GM06990 (cell line): ENCODE measurements around the gene ZBTB25.
A peak's percentile ranks its signal among the peaks of the same experiment; 100 is the strongest.

Experiments
- DNase-seq: peaks from one replicate; pipeline ENCODE4 v3.0.0-alpha.2; 2011; ENCODE audit not compliant: insufficient read length; ENCODE audit errors: extremely low read depth
- H3K27me3 ChIP-seq: replicated peaks from 2 replicates; pipeline ENCODE4 v1.6.0; 2011; ENCODE audit warnings: low read length; ENCODE audit not compliant: control insufficient read depth, insufficient read depth
- H3K36me3 ChIP-seq: 2 replicates; pipeline ENCODE4 v1.5.1; 2011; ENCODE audit warnings: low read length; ENCODE audit not compliant: control insufficient read depth, insufficient read depth
- H3K4me3 ChIP-seq: replicated peaks from 2 replicates; pipeline ENCODE4 v1.5.1; 2011; ENCODE audit warnings: low read depth, mild to moderate bottlenecking, control low read depth, low read length
- CTCF ChIP-seq: IDR thresholded peaks from 2 replicates; pipeline ENCODE4 v1.5.1; 2011; ENCODE audit warnings: low read length, control low read depth, mild to moderate bottlenecking, inconsistent platforms; ENCODE audit not compliant: insufficient read depth, poor library complexity, severe bottlenecking

The ZBTB25 gene

GRCh38 chr14:64478634-64479250 lies 24.9 kb downstream of the ZBTB25 start:
- no peak for DNase-seq
- H3K4me3 ChIP-seq: no peak overlapping the region
- TF ChIP-seq CTCF: peak; percentile 34

GRCh38 chr14:64476438-64476837 lies 27.2 kb downstream of the ZBTB25 start:
- DNase-seq: no peak
- no peak for TF ChIP-seq CTCF
- H3K4me3 ChIP-seq: no peak overlapping the region
- no peaks in the 10 kb centered on the region for H3K27me3 ChIP-seq
- H3K36me3 ChIP-seq: no peaks in the 10 kb centered on the region; the same call in 1 of the 2 replicates

More at GRCh38 chr14:64478634-64479250, 24.9 kb downstream of the ZBTB25 start:
- H3K27me3 ChIP-seq: no peaks in the 10 kb centered on the region
- no peaks in the 10 kb centered on the region; the same call in 1 of the 2 replicates for H3K36me3 ChIP-seq

GRCh38 chr14:64475585-64476273 lies 27.9 kb downstream of the ZBTB25 start:
- TF ChIP-seq CTCF: no peak
- H3K27me3 ChIP-seq: no peaks in the 10 kb centered on the region
- H3K36me3 ChIP-seq: no peaks in the 10 kb centered on the region; the same call in 1 of the 2 replicates
- DNase-seq: no peak
- no peak overlapping the region for H3K4me3 ChIP-seq

- Histone ChIP-seq H3K36me3 (no peaks in the 10 kb centered on the region), H3K4me3 (no peak overlapping the region), H3K27me3 (no peaks in the 10 kb centered on the region)
- no peak for DNase-seq
- no peak for TF ChIP-seq CTCF
Measured at GRCh38 chr14:64474698-64475097, 28.9 kb downstream of the ZBTB25 start.

DNA sequence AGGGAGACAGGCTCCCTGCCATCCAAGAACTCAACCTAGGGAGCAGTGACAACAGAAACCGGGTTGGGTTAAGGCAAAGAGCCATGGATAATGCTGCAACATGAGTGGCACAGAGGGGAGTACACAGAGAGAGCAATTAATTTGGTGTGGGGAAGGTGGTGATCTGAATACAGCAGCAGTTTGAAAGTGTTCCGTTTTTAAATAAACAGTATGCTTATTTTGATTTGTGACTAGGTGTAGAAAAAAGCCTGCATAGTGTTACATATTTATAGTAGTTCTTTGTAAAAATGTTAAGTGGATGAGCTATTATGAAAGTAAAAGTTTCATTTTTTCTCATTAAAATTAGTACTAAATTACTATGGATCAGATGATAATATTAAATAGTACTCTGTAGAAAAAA lies 29.6 kb downstream of the ZBTB25 start:
- Histone ChIP-seq H3K36me3 (no peaks in the 10 kb centered on the region), H3K27me3 (no peaks in the 10 kb centered on the region), H3K4me3 (no peak overlapping the region)
- no peak for DNase-seq
- TF ChIP-seq CTCF: no peak
